Nucleus accumbens (tissue), 56 donors: ENCODE measurements around the gene SMIM43.
A peak's percentile ranks its signal among the peaks of the same experiment; 100 is the strongest.

ENCODE experiments used
- DNase-seq, 56 donors: peaks; one replicate each; lab custom pipeline; 2025; lab: John Stamatoyannopoulos, UW

SMIM43 gene

GRCh38 chr4:121764702-121765367 lies at the start of gene SMIM43:
SMIM43 (minus strand) TSS chr4:121765164; CDS start chr4:121765105, 59 bp downstream.
- DNase-seq: peak in 1 of 56 donors; percentile 4

DNA sequence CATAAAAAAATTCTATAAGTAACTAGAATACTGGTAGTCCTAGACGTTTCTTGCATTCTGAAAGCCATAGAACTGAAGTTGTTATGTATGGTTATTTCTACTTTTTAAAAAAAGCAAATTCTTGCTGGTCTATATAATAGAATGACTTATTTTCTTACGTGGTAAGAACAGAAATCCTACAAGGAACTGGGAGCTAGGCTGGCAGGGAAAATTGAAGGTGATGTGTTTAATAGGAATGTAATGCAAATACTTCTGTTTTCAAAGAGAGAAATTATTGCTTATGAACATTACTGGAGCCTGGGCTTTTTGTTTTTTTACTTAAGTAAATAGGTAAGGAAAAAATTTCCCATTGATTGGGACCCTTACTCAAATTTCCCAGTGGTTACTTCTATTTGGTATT lies 49.8 kb upstream of the SMIM43 start:
- no peak for DNase-seq

- DNase-seq: no peak
Observed at GRCh38 chr4:121811122-121811521, 46.2 kb upstream of the SMIM43 start.

GRCh38 chr4:121806411-121806810 lies 41.4 kb upstream of the SMIM43 start:
- DNase-seq: no peak

GRCh38 chr4:121801715-121802075 lies 36.7 kb upstream of the SMIM43 start:
- no peak for DNase-seq

DNA sequence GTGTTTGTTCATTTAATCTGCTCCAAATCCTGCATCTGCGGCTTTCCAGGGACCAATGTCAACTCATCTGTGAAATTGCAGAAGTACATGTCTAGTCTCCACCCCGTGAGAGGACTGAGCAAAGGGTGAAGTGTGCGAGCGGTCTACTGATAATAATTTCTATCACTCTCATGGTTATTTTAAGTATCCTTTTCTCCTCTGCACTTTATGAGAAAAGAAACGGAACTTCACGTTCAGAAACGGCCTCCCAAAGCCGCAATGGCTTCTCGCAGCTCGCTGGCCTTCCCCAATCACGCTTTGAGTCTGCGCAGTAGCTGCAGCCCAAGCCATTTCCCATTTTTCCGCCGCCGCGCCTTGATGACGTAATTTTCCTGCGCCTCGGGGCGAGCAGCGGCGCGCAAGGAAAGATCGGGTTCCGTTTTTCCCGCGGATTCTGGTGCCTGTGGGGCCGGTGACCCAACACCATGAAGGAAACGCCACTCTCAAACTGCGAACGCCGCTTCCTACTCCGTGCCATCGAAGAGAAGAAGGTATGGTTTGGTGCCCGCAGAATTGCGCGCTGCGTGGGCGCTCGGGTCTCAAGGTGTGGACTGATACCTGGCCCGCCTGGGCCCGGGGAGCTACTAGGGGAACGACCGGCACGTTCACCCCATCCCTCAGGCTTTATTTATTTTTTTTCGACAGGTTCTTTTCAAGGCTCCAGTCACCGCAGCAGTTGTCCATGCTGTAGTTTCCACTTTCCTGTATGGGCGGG lies 36.2 kb upstream of the SMIM43 start, which contains the start of gene EXOSC9:
TSS of gene EXOSC9 (plus strand) at position 363 of the 754 bp plus-strand sequence. CDS start at position 465, 102 bp downstream.
- DNase-seq: peak in 55 of 56 donors; percentile 46 to 93 (median 85)

DNA sequence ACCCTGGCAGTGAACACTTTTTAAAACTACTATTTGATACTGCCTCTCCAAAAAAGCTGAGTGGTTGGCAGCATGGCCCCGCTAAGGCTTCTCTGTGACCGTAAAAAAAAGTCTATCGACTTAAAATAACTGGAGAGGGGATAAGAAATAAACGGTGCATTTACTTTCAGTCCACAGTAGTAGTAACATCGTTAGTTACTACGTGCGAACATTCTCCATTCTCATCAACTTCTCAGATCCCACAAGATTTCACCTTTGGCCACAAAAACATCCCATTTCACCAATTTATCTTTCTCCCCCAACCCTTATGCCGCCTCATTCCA lies 35.6 kb upstream of the SMIM43 start:
- DNase-seq: no peak

- DNase-seq: no peak
Observed at GRCh38 chr4:121799867-121800501, 35.0 kb upstream of the SMIM43 start.

DNA sequence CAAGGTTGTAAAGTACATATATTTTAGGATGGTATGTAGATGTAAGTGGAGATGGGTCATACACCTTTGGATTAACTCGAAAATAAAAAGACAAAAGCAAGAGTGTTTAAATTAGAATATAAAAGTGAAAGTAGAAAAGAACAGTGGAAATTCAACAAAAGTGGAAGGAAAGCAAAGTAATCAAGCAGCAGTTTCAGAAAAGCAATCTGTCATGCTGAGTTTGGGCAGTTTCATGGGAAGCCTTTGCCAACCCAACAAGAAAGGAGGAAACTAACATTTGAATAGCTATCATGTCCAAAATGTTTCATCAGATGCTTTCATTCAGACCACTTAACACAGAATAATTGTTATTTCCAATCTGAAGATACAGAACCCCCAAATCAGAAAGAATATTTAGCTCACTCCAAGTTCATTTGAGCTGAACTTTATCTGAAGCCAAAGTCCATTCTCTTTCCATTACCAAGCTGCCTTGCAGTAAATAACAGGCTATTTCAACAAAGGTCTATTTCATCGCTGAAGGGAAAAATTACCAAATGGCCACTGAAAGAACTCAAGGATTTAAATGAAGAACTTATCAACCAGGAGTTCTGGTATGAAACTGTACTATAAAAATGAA lies 34.4 kb upstream of the SMIM43 start:
- DNase-seq: no peak

- DNase-seq: no peak
Observed at GRCh38 chr4:121796283-121796682, 31.3 kb upstream of the SMIM43 start.

DNA sequence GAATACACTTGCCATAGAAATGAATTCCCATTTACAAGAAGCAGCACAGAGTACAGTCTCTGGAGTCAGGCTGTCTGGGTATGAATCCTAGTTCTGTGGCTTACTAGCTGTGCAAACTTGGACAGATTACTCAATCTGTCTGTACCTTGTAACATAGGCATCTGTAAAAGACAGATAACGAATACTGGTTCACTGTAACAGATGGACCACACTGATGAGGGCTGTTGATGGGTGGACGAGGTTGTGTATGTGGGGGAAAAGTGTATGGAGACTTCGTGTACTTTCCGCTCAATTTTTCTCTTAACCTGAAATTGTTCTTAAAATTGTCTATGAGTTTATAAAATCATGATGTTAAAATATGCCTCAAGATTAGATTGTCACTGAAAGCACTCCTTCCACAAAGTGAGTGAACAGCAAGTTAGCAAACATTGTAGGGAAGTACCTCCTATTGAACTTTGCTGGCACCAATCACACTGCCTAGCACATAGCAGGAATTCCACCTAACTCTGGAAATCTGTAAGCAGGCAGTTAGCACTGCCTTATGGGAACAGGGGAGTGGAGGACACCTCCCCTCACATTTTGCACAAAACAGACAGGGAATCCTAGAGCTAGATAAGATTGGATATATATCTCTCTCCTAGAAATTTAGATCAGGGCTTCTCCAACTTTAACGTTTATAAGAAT lies 29.7 kb upstream of the SMIM43 start:
- DNase-seq: no peak

GRCh38 chr4:121792966-121793365 lies 28.0 kb upstream of the SMIM43 start:
- no peak for DNase-seq

DNA sequence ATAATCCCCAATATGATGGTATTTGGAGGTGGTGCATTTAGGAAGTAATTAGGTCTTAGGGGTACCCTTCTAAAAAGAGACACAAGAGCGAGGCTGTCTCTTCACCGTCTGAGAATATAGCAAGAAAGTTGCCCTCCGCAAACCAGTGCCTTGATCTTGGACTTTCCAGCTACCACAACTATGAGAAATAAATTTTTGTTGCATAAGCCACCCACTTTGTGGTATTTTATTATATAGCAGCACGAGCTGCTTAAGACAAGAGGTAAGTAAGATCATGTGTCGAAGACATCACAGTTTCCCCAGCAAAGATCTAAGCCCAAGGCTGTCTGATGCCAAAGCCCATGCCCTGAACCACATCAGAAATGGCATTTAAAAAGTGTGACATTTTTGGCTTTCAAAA lies 26.5 kb upstream of the SMIM43 start:
- no peak for DNase-seq

DNA sequence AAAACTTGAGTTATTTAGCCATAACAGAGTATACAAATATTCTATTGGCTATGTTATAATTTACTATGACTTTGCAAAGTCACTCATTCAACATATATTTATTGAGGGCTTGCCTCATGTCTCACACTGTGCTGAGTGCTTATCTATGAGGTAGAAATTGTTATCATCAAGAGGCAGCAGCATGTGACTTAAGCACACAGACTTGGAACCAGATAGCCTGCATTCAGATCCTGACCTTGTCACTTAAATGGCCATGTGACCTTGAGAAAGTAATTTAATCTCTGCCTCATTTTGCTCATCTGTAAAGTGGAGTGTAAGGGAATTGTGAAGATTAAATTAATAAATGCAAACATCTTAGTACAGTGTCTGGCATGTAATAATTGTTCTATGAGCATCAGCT lies 26.0 kb upstream of the SMIM43 start:
- DNase-seq: no peak

- DNase-seq: no peak
Observed at GRCh38 chr4:121789960-121790829, 25.2 kb upstream of the SMIM43 start.

GRCh38 chr4:121789455-121789854 lies 24.5 kb upstream of the SMIM43 start:
- no peak for DNase-seq

DNA sequence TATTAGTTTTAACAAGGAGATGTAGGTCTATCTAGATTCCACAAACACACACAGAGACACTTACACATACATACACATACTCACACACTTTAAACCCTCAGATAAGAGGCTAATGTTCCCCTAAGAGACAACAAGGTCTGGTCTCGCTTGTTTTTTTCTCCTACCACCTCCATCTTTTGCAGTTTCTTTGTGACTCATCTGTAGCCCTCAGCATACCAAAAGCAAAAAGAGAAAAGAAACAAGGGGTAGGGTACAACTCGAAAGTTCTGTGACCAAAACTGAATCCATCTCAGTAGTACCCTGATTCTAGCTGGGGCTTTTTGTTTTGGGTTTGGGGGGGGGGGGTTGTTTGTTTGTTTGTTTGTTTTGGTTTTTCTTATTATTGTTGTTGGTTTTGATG lies 23.9 kb upstream of the SMIM43 start:
- DNase-seq: no peak

GRCh38 chr4:121786221-121786620 lies 21.3 kb upstream of the SMIM43 start:
- no peak for DNase-seq

DNA sequence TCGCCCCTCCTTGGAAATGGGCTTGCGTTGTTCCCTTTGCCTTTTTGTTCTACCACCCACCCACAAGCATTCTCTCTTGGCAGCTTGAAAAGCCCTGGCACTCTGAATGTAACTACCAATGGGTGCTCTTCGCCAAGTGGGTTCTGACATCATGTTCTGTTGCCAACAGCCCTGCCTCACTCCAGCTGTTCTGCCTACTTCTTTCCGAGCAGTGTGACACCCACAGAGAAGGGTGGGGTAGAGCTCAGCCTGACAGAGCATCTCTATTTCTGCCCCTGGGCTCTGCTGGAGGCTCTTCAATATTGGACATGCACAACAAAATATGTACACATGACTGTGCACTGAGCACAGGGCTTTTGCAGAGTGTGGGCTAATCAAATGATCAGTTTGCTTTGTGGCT lies 20.5 kb upstream of the SMIM43 start:
- peak in 19 of 56 donors; percentile 3 to 62 (median 20) for DNase-seq

- DNase-seq: no peak
Observed at GRCh38 chr4:121784975-121785374, 20.0 kb upstream of the SMIM43 start.
